K562 (cell line): Measurements from ENCODE around the gene GRID2IP. TPM values are rescaled to one million over a fixed set of nuclear protein-coding genes. Genes with fewer than 3 reads are reported as not detected.

Experiments
- ATAC-seq: fragments of 200-7000 bp; cut with Tn5 transposase; 3 replicates; pipeline ENCODE4 v1.9.1; 2020; ENCODE audit warnings: moderate library complexity
- BruUV-seq: library from RNA; stranded (reverse); fragments of 400-500 nt; replicated peaks from 2 replicates; lab custom pipeline; 2021; lab: Mats Ljungman, UMichigan
- CTCF ChIA-PET: fragments of 300-600 bp; formaldehyde crosslinking; extraction: SDS; loops from one replicate; lab custom pipeline; 2021; ENCODE audit warnings: low intra/inter-chr PET ratio; lab: Yijun Ruan, JAX
- POLR2A ChIA-PET: fragments of 300-600, 350-650 bp; sonication (Branson Sonifier 250); formaldehyde crosslinking; extraction: SDS; loops from one replicate; lab custom pipeline; 2021; ENCODE audit warnings: antibody characterized with exemption, inconsistent platforms; lab: Yijun Ruan, JAX
- DNase-seq, 4 experiments: peaks; one replicate each; pipeline versions ENCODE4 v3.0.0 to v3.0.0-alpha.2; 2011 to 2018; ENCODE audit warnings: low spot score in 3 of 4, mixed read lengths in 3 of 4; ENCODE audit errors: extremely low read depth in 1 of 4
- FAIRE-seq: peaks from 2 replicates; lab custom pipeline; 2011; peaks lifted over from hg19 to GRCh38; lab: Jason Lieb, UNC
- H2AFZ ChIP-seq: 2 replicates; pipeline ENCODE4 v1.6.0; 2011; ENCODE audit warnings: low read depth, low read length, control low read depth, inconsistent platforms
- H3K27ac ChIP-seq: fragments of 200-600 bp; 3 replicates; pipeline ENCODE4 v1.8.0; 2011; ENCODE audit warnings: low read depth, mild to moderate bottlenecking, control low read depth, inconsistent platforms, low read length, moderate library complexity, mixed read lengths; ENCODE audit errors: extremely low read depth
- H3K27me3 ChIP-seq, 2 experiments: fragments of 300-600 bp in 1 of 2; 2 replicates in 1 of 2; 3 replicates in 1 of 2; pipeline versions ENCODE4 v1.6.0 to v1.8.0; 2011; ENCODE audit warnings: inconsistent platforms in 2 of 2, low read length in 2 of 2, mild to moderate bottlenecking in 1 of 2, mixed read lengths in 1 of 2, moderate library complexity in 1 of 2; ENCODE audit not compliant: control insufficient read depth in 2 of 2, insufficient read depth in 2 of 2
- H3K36me3 ChIP-seq: fragments of 300-600 bp; 3 replicates; pipeline ENCODE4 v1.8.0; 2011; ENCODE audit warnings: mild to moderate bottlenecking, low read length, inconsistent platforms; ENCODE audit not compliant: control insufficient read depth, insufficient read depth
- H3K4me1 ChIP-seq, 2 experiments: fragments of 200-600 bp in 1 of 2; replicated peaks in 1 of 2; 2 replicates in 1 of 2; 3 replicates in 1 of 2; pipeline versions ENCODE4 v1.5.1 to v1.8.0; 2011; ENCODE audit warnings: inconsistent platforms in 2 of 2, low read length in 2 of 2, mild to moderate bottlenecking in 1 of 2, mixed read lengths in 1 of 2, moderate library complexity in 1 of 2; ENCODE audit not compliant: control insufficient read depth in 2 of 2, insufficient read depth in 2 of 2
- H3K4me2 ChIP-seq: 2 replicates; pipeline ENCODE4 v1.6.1; 2011; ENCODE audit warnings: low read length, control low read depth, inconsistent platforms, mixed read lengths; ENCODE audit not compliant: insufficient read depth
- H3K4me3 ChIP-seq: fragments of 200-600 bp; sonication (generic), shearing (Covaris generic); 2 replicates; pipeline ENCODE4 v1.5.1; 2016; ENCODE audit warnings: control low read depth, inconsistent platforms
- H3K79me2 ChIP-seq: fragments of 200-600 bp; 3 replicates; pipeline ENCODE4 v1.8.0; 2011; ENCODE audit warnings: low read length, inconsistent platforms; ENCODE audit not compliant: control insufficient read depth, insufficient read depth
- H3K9ac ChIP-seq, 2 experiments: 2 replicates each; pipeline versions ENCODE4 v1.6.0 to v1.6.1; 2011; ENCODE audit warnings: low read depth in 2 of 2, low read length in 2 of 2, control low read depth in 1 of 2, inconsistent platforms in 1 of 2, mild to moderate bottlenecking in 1 of 2, mixed read lengths in 1 of 2; ENCODE audit not compliant: insufficient read depth in 1 of 2
- H3K9me1 ChIP-seq: one replicate; pipeline ENCODE4 v1.6.0; 2011; ENCODE audit warnings: inconsistent platforms, mild to moderate bottlenecking, low read length, moderate library complexity; ENCODE audit not compliant: control insufficient read depth, insufficient read depth
- H3K9me3 ChIP-seq: replicated peaks from 2 replicates; pipeline ENCODE4 v1.5.1; 2011; ENCODE audit warnings: low read depth, low read length, inconsistent platforms; ENCODE audit not compliant: control insufficient read depth, insufficient read depth
- H4K20me1 ChIP-seq: replicated peaks from 2 replicates; pipeline ENCODE4 v1.6.1; 2011; ENCODE audit warnings: low read length, inconsistent platforms, mixed read lengths; ENCODE audit not compliant: control insufficient read depth, insufficient read depth
- BACH1 ChIP-seq: fragments of 200-800 bp; sonication (Bioruptor generic); IDR thresholded peaks from 2 replicates; pipeline ENCODE4 v1.6.1; 2016; ENCODE audit warnings: missing genetic modification characterization, missing compliant biosample characterization
- CTBP1 ChIP-seq: fragments of 450-650 bp; IDR thresholded peaks from 2 replicates; pipeline ENCODE4 v1.6.1; 2016; ENCODE audit warnings: borderline replicate concordance
- ERF ChIP-seq: fragments of 450-650 bp; formaldehyde crosslinking; IDR thresholded peaks from 2 replicates; pipeline ENCODE4 v1.4.0; 2020; ENCODE audit warnings: mild to moderate bottlenecking, mixed read lengths
- KDM1A ChIP-seq, 2 experiments: fragments of 450-650 bp; IDR thresholded peaks; 2 replicates each; pipeline ENCODE4 v1.6.1; 2016; ENCODE audit warnings: mild to moderate bottlenecking in 2 of 2
- KLF16 ChIP-seq: IDR thresholded peaks from 2 replicates; pipeline ENCODE4 v1.6.1; 2016; ENCODE audit warnings: antibody characterized with exemption
- MYNN ChIP-seq, 2 experiments: sonication (generic); formaldehyde crosslinking in 1 of 2; IDR thresholded peaks; 2 replicates each; pipeline versions ENCODE4 v1.5.0 to v1.6.1; 2016 to 2020; ENCODE audit warnings: antibody characterized with exemption in 1 of 2, missing genetic modification reagents in 1 of 2
- POLR2AphosphoS2 ChIP-seq: IDR thresholded peaks from 2 replicates; pipeline ENCODE4 v1.6.1; 2012; ENCODE audit warnings: low read length, improper control_type of control experiment
- POLR2B ChIP-seq: fragments of 450-650 bp; IDR thresholded peaks from 2 replicates; pipeline ENCODE4 v1.6.1; 2018; ENCODE audit warnings: low read depth; ENCODE audit not compliant: partially characterized antibody
- SUPT5H ChIP-seq: fragments of 450-650 bp; IDR thresholded peaks from 2 replicates; pipeline ENCODE4 v1.6.1; 2016
- TBP ChIP-seq: optimal IDR thresholded peaks from 2 replicates; pipeline ENCODE3; 2011; ENCODE audit warnings: low read depth, low read length, improper control_type of control experiment
- ZFP1 ChIP-seq: fragments of 450-650 bp; formaldehyde crosslinking; IDR thresholded peaks from 2 replicates; pipeline ENCODE4 v1.4.0; 2020; ENCODE audit warnings: mild to moderate bottlenecking, mixed read lengths
- ZNF140 ChIP-seq: fragments of 250-450 bp; sonication (Bioruptor Pico); IDR thresholded peaks from 2 replicates; pipeline ENCODE4 v1.8.0; 2021; ENCODE audit warnings: moderate library complexity, mild to moderate bottlenecking, inconsistent platforms
- ZNF24 ChIP-seq: fragments of 450-650 bp; IDR thresholded peaks from 2 replicates; pipeline ENCODE4 v1.6.1; 2016
- ZNF79 ChIP-seq: fragments of 250-450 bp; sonication (Bioruptor Pico); IDR thresholded peaks from 2 replicates; pipeline ENCODE4 v1.4.0; 2020; ENCODE audit warnings: low read depth, mild to moderate bottlenecking, moderate library complexity
- WGBS: fragments of 100-300 bp; shearing (Covaris generic); methylation state at CpG from one replicate; pipeline ENCODE4 v1.1.6; 2016; ENCODE audit warnings: low coverage, mixed read lengths; ENCODE audit not compliant: insufficient coverage; ENCODE audit errors: missing lambda C conversion rate; 5-methylcytosine and 5-hydroxymethylcytosine counted together
- in situ Hi-C: fragments of 300-500 bp; cut with MboI; formaldehyde crosslinking; loops from 4 replicates; pipeline ENCODE4 v1.15.0; 2018; ENCODE audit warnings: inconsistent platforms, mixed read lengths
- intact Hi-C: fragments of 100-400 bp; cut with micrococcal nuclease; formaldehyde crosslinking; loops from 2 replicates; pipeline ENCODE4 v1.14.2; 2022
- polyA plus RNA-seq, 8 experiments: library from polyadenylated mRNA; depleted of rRNA in 4 of 8; stranded (reverse) in 5 of 8; unstranded in 3 of 8; fragments of >200 nt; fragmentation: Nextera tagmentation in 2 of 8; fragmentation: Illumina TruSeq in 1 of 8; extraction: Ambion mirVana in 2 of 8; extraction: Trizol in 1 of 8; gene quantifications; 2 replicates each; pipeline versions ENCODE4 v1.2.1 to v1.2.3, GENCODE V29; 2011 to 2014; ENCODE audit warnings: inconsistent platforms in 1 of 8, missing spikeins in 1 of 8
- total RNA-seq, 7 experiments: library from RNA; depleted of rRNA in 6 of 7; stranded (reverse); fragments of >200 nt in 6 of 7; fragmentation: Illumina TruSeq in 2 of 7; extraction: Trizol in 2 of 7; gene quantifications; 2 replicates each; pipeline versions ENCODE4 v1.2.1 to v1.2.3, GENCODE V29; 2011 to 2021; ENCODE audit warnings: low replicate concordance in 1 of 7
- TF ChIP-seq, protein P1 (sequence below): sonication (generic); formaldehyde crosslinking; IDR thresholded peaks from 2 replicates; pipeline ENCODE4 v1.8.1; 2023; ENCODE audit warnings: mild to moderate bottlenecking, missing genetic modification reagents

GRID2IP gene
- total and polyA plus RNA-seq, 9 of the 15 experiments (the other 6 are each of a cell fraction or from before 2014, with no cell fraction given), result not detected

- no peak overlapping the region for H3K4me3 ChIP-seq
- no TSS peak for BruUV-seq
- no peak for TF ChIP-seq ZFP1
- TF ChIP-seq POLR2B, result peak; percentile 33
- FAIRE-seq (no peak), DNase-seq (no peak), ATAC-seq (no peak)
- in situ Hi-C loops, result no loop called here
- peaks cover 5% of the 10 kb centered on the region for H4K20me1 ChIP-seq
- H3K36me3 ChIP-seq, result peaks cover 49% of the 10 kb centered on the region
- POLR2A ChIA-PET, result interaction anchor here (1.5 to 2.1 kb wide), 2 partner anchors 12 to 15 kb away, joined by 4 to 16 read pairs; no protein-coding TSS in a partner anchor
- no peaks in the 10 kb centered on the region for H3K27me3 ChIP-seq
- intact Hi-C loops, result no loop called here
- H3K9me1 ChIP-seq, result no peaks in the 10 kb centered on the region
- CTCF ChIA-PET, result no interaction called here
- no peak overlapping the region for H3K9ac ChIP-seq
- H3K79me2 ChIP-seq, result no peaks in the 10 kb centered on the region
- no peaks in the 10 kb centered on the region for H3K4me1 ChIP-seq
- H3K4me2 ChIP-seq, result no peak overlapping the region
- no peak overlapping the region for H2AFZ ChIP-seq
- 85% methylated on average over 4 of the region's 4 CpGs for WGBS
- no peaks in the 10 kb centered on the region for H3K9me3 ChIP-seq
- H3K27ac ChIP-seq, result no peak overlapping the region
Measured at GRCh38 chr7:6461946-6462550, 89.2 kb downstream of the GRID2IP start.

DNA sequence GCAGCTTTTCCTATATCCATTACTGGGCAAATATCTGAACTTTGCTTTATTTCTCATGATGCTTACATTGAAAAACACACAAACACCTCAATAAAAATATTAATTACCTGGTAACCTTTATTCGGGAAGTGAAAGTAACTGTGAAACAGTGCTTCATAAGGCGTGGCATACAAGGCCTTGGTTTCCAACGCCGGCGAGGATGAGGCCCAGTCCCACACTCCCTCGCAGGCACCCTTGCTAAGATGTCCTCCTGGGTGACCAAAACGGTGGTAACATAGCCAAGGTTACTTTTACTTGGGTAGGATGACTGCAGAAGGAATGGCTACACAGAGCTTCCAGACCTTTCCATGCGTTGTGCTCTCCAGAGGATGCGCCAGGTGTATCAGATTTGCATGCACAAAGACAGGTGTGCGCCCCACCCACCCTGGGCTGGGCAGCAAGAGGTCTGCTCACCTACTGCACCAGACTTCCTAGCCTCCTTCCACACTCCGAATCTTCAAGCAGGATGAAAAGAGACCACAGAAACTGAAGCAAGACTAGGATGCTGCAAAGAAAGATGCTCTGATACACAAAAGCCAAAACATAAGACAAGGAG lies 90.2 kb downstream of the GRID2IP start:
- H3K9me3 ChIP-seq, result no peaks in the 10 kb centered on the region
- H2AFZ ChIP-seq, result no peak overlapping the region
- ChIA-PET CTCF (interaction anchor here (0.6 kb wide), 1 partner anchor 803 kb away, joined by 3 read pairs; no protein-coding TSS in a partner anchor), POLR2A (interaction anchor here (1.6 kb wide), 1 partner anchor 10 kb away, joined by 4 read pairs; no protein-coding TSS in a partner anchor)
- no peak overlapping the region for H3K27ac ChIP-seq
- H4K20me1 ChIP-seq, result peaks cover 5% of the 10 kb centered on the region
- BruUV-seq, result no TSS peak
- in situ Hi-C loops, result no loop called here
- H3K27me3 ChIP-seq, result no peaks in the 10 kb centered on the region
- 88% methylated on average over 11 of the region's 11 CpGs for WGBS
- intact Hi-C loops, result no loop called here
- no peak overlapping the region for H3K4me3 ChIP-seq
- H3K9ac ChIP-seq, result no peak overlapping the region; a peak in 1 of 4 replicates
- no peak overlapping the region for H3K4me2 ChIP-seq
- H3K9me1 ChIP-seq, result no peaks in the 10 kb centered on the region
- FAIRE-seq (no peak), ATAC-seq (no peak), DNase-seq (no peak)
- H3K79me2 ChIP-seq, result no peaks in the 10 kb centered on the region
- H3K36me3 ChIP-seq, result peaks cover 40% of the 10 kb centered on the region
- H3K4me1 ChIP-seq, result no peaks in the 10 kb centered on the region
- no peak for TF ChIP-seq KDM1A (IDR thresholded peaks at IDR 0.05)
- peak; percentile 29; the same call in 1 of the 2 replicates for TF ChIP-seq CTBP1
- TF ChIP-seq ZNF79, result no peak
- TF ChIP-seq, protein P1, sequence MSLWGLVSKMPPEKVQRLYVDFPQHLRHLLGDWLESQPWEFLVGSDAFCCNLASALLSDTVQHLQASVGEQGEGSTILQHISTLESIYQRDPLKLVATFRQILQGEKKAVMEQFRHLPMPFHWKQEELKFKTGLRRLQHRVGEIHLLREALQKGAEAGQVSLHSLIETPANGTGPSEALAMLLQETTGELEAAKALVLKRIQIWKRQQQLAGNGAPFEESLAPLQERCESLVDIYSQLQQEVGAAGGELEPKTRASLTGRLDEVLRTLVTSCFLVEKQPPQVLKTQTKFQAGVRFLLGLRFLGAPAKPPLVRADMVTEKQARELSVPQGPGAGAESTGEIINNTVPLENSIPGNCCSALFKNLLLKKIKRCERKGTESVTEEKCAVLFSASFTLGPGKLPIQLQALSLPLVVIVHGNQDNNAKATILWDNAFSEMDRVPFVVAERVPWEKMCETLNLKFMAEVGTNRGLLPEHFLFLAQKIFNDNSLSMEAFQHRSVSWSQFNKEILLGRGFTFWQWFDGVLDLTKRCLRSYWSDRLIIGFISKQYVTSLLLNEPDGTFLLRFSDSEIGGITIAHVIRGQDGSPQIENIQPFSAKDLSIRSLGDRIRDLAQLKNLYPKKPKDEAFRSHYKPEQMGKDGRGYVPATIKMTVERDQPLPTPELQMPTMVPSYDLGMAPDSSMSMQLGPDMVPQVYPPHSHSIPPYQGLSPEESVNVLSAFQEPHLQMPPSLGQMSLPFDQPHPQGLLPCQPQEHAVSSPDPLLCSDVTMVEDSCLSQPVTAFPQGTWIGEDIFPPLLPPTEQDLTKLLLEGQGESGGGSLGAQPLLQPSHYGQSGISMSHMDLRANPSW, result no peak
- TF ChIP-seq ZNF24, result no peak
- TF ChIP-seq BACH1 (tag), result no peak
- no peak for TF ChIP-seq ERF (CRISPR knock-in tag)
- TF ChIP-seq KLF16, result no peak
- TF ChIP-seq MYNN (IDR thresholded peaks at IDR 0.05), result peak; percentile 57; the same call in 1 of the 2 replicates
- no peak for TF ChIP-seq MYNN (CRISPR knock-in tag; IDR thresholded peaks at IDR 0.05)
- TF ChIP-seq ZNF140 (CRISPR knock-in tag), result no peak
- peak; percentile 28; the same call in 1 of the 2 replicates for TF ChIP-seq SUPT5H
- no peak for TF ChIP-seq TBP
- 0 out of 2 replicates have a peak, but pooled peaks have one; percentile 2 for TF ChIP-seq POLR2AphosphoS2
